CD4-positive, alpha-beta T cell treated with Interleukin-17A for 4 hours (primary cell): Measurements from ENCODE around the gene GPR35.
A peak's percentile ranks its signal among the peaks of the same experiment; 100 is the strongest.
"Not testable (repeated sequence)": the region's sequence is repeated elsewhere in the genome, so short reads cannot be mapped to it uniquely, and the experiment has no call there.

Source experiments
- DNase-seq: peaks from one replicate; pipeline ENCODE4 v3.0.0-alpha.2; 2020; ENCODE audit warnings: mixed read lengths

Gene GPR35

DNA sequence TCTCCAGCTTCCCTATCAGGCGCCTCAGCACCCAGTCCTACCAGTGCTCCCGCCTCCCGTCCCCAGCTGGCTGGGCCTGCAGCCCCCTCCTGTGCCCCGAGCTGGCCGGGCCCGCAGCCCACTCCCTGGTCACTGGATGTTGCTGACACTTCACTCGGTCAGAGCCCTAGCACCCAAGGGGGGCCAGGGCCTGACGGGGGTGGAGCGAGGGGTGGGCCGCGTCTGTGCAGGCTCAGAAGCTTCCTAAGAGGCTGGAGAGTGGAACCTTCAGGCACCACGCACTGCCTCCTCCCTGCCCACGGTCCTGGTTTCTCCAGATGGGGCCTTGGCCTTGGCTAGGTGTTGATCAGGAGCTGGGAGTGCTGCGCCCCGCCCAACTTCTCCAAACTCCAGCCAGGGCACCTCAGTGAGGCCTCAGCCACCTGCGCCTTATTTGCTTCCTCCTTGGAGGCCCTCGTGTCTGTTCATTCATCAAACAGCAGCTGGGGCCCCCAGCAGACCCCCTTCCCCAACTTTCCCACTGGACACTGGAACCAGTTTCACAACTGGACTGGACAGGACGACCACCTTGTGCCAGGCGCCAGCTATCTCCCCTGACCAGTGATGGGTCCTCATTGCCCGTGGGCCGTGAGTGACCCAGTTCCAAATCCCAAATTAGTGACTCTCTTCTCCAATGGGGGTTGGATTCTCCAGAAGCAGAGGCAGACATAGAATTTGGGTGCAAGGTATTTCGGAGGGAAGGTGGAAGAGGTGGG lies 22.0 kb upstream of the GPR35 start:
- peak; percentile 0 for DNase-seq

DNA sequence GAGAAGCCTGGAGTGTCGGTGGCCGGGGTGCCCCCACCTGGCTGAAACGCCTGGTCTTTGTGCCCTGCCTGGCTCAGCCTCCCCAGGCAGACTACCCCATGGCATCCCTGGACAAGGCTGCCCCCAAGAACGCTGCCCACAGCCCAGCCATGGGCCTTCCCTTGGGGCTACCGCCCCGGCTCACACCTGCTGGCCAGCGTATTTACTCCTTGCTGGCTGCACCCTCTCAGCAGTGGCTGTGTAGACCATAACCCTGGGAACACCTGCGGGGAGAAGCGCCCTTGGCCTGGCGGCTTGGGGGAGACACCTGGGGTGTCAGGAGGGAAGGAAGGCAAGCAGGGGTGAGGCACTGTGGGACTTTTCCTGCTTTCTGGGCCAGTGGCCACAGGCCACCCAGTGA lies 21.4 kb upstream of the GPR35 start:
- DNase-seq, result no peak

DNA sequence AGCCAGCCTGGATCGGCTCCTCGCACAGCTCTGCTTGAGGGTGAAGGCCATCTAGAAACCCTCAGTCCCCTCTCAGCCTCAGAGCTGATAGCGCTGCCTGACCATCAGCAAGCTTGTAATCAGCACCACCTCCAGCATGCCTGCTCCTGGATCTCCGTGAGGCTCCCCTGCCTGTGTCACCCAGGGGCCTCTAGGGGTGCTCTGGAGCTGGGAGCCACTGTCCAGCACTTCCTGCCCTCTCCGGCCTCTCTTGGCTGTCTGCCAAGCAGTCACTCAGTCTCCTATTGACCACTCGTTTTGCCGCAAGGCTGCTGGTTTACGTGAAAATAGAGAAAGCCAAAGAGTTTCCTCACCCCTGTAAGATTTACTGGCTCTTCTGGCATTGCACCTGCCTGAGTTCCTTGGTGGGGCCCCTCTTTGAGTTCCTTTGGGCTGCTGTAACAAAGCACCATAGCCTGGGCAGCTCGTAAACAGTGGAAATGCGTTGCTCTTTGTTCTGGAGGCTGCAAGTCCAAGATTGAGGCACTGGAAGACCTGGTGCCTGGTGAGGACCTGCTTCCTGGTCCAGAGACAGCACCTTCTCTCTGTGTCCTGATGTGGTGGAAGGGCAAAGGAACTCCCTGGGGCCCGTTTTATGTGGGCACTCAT lies 20.9 kb upstream of the GPR35 start:
- peak; percentile 13 for DNase-seq

DNA sequence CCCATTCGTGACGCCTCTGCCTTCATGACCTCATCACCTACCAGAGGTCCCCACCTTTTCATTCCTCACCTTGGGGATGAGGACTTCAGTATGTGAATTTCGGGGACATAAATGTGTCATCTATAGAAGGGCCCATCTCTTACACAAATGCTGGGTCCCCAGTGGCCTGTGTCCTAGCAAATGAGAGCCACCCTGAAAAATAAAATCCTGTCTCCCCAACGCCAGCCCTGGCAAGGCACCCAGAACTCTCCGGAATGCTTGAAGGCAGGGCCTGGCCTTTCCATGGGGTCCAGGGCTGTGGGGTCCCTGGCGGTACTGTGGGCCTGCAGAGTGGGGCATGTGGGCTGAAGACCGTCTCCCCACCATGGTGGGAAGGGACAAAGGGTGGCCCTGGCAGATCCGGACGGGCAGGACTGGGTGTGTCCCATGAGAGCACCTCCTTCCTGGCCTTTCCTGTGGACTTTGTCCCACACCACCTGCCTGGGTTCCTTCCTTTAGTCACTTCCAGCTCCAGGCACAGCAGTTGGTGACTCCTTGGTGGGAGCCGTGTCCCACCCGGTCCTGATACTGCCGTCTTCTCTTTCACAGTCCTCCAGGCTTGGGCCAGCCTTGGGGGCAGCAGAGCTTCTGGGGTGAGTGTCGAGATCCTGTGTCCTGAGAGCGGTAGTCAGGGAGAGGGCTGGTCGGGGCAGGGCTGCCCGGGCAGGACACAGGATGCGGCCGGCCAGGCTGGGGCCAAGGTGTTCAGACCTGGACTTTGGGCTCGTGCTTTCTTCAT lies 20.2 kb upstream of the GPR35 start:
- DNase-seq, result peak; percentile 1

DNA sequence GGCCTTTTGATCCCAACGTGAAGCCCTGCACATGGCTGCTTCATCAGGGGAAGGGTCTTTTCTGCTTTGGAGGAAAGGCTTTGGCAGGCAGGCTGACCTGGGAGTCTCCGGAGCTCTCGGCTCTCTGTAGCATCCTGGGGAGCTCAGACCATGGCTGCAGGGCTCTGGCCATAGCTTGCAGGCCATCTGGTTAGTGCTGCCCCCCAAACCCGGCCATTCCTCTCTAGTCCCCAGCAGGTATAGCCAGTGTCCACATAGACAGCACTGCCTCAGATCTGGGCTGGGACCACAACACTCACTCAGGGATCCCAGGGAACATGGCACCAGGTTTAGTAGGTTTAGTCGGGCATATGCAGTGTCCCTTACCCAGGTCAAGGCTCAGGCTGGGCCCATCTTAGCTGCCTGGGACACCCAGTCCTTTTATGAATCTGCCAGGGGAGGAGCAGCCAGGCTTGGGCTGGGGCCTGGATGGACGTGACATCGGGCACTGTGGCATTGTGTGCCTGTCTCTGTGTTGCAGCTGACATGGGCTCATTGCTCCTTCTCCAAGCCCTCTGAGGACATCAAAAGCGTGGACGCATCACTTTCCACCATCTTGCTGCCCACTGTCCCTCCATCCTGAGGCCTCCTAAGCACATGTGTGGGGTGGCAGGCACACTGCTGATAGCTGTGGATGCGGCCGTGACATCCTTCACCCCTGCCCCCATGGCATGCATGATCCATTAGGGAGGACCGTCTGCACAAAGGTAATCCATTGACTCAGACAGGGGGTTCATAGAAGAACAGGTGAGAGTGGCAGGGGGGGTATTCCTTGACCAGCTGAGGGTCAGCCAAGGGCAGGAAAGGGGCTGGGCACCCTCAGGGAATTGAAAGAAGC lies 19.2 kb upstream of the GPR35 start:
- no peak for DNase-seq

DNA sequence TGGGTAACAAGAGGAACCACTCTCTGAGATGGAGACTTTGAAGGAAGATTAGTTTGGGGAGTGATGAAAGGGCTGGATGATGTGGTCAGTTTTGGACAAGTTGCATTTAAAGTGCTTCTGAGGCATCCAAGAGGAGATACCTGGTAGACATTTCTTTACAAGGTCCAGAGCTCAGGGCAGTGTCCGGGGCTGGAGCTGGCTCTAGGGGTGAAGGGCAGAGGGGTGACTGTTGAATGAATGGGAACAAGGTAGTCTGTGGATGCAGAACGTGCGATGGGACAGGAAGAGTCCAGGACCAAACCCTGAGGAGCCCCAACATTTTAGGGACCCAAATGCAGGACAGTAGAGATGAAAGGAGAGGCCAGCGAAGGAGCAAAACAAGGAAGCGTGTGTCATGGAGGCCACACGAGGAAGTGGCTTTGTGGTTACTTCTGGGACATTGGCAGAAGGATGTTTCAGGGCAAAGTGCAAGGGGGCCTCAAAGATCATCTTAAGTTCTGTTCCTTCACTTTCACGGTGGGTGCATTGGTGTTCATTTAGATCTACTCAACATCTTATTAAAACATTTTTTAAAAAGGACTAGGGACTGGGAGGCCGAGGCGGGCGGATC lies 13.6 kb upstream of the GPR35 start:
- DNase-seq, result peak; percentile 2

DNA sequence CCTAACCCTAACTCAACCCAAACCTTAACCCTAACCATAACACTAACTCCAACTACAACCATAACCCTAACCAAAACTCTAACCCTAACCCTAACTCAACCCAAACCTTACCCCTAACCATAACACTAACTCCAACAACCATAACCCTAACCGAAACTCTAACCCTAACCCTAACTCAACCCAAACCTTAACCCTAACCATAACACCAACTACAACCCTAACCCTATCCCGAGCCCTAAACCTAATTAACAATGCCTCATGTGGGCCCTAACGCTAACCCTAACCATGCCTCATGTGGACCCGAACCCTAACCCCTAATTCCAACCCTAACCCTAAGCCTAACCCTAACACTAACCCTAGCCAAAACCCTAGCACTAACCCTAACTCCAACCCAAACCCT lies 11.5 kb upstream of the GPR35 start:
- no peak for DNase-seq

DNA sequence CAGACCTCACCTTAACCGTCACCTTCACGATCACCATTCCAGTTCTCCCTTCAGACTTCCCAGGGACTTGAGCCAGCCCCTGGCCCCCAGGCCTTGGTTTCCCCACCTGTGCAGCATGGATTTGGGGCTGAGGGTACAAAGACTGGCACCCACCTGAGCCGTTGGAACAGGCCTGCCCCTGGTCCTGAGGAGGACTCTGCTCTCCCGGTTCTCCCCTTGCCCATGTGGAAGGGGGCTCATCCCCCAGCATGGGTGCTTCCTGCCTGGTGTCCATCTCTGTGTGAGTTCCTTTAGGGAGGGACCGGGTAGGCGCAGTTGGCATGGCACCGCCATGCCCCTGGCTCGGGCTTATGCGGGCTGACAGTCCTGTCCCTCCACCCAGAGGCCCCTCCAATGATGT lies 10.9 kb upstream of the GPR35 start:
- DNase-seq, result no peak

DNA sequence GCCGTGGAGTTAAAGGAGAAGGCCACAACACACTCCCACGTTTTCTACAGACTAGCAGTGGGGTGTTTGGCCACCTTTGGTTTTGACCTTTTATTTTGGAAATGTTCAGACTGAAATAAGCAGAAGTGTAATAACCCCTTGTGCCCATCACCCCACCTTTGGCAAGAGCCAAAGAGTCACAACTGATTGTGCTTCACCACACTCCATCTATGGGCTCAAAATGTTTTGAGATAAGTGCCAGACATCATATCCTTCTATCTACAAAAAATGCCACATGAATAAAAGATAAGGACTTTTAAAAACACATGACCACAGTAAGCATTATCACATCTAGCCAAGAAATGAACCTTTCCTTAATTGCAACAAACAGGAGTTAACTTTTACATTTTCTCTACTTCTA lies 9.9 kb upstream of the GPR35 start:
- DNase-seq, result no peak

DNA sequence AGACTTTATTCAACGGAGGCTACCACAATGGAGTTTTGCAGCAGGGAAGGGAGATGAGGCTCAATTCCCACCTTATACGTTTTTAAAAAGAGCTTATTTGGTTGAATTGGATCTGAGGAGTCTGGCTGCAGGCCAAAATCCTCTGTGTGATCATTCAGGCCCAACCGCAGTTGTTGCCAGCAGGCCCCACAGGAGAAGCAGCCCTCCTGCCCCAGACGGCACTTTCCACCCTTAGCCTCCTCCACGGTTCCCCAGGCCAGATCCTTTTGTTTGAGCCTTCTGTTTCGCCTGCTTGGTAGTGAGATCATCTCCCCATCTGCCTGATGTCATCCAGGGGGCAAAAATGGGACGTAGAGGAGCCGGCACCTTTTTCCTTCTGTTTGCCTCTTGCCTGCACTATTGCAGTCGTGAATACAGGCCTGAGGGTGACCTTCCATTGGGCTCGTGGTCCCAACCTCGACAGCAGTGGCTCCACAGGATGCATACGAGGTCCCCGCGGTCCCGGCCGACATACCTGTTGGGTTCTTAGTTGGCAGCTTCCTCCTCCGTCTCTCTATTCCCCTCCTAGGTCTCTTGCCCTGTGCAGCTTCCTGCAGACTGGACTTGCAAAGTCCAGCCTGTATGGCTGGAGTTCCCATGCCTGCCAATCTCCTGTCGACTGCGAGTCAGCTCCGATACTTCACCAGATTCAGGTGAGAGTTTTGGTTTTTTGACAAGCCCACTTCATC lies 9.3 kb upstream of the GPR35 start:
- DNase-seq, result peak; percentile 1

DNA sequence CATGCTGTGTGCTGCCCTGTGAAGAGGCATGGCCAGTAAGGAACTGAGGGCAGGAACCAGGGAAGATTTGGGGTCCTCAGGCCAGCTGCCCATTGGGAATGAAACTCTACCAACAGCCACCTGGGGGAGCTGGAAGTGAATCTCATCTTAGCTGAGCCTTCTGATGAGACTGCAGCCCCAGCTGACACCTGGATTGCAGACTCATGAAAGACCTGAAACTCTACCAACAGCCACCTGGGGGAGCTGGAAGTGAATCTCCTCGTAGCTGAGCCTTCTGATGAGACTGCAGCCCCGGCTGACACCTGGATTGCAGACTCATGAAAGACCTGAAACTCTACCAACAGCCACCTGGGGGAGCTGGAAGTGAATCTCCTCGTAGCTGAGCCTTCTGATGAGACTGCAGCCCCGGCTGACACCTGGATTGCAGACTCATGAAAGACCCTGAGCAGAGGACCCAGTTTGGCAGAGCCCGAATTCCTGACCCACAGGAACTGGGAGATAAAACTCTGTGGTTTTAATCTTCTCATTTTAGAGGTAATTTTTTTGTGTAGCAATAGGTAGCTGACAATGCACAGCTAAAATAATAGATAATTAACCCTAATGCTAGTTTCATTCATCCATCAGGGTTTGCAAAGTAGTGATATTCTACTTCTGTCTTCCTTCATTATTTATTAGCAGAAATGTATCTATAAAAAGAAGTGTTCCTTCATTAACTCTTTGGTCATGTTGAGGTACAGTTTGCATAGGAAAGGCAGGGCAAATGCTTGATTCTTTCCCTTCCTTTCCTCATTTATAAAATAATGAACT lies 8.2 kb upstream of the GPR35 start:
- DNase-seq, result not testable (repeated sequence)

DNA sequence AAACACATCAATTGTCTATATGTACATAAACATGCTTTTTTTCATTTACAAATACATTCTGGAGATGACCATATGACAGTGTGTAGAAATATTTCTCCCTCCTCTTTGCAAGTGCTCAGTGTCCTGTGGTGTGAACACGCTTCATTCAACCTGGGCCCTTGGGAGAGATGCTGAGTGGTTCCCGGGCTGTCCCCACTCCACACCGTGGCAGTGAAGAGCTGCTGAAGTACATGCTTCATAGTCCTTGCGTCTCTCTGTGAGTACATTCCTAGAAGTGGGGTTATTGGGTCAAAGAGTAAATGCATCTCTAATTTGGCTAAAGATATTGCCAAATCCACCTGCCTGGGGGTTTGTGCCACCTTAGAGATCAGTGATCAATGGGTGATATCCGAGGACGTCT lies 6.5 kb upstream of the GPR35 start:
- no peak for DNase-seq

DNA sequence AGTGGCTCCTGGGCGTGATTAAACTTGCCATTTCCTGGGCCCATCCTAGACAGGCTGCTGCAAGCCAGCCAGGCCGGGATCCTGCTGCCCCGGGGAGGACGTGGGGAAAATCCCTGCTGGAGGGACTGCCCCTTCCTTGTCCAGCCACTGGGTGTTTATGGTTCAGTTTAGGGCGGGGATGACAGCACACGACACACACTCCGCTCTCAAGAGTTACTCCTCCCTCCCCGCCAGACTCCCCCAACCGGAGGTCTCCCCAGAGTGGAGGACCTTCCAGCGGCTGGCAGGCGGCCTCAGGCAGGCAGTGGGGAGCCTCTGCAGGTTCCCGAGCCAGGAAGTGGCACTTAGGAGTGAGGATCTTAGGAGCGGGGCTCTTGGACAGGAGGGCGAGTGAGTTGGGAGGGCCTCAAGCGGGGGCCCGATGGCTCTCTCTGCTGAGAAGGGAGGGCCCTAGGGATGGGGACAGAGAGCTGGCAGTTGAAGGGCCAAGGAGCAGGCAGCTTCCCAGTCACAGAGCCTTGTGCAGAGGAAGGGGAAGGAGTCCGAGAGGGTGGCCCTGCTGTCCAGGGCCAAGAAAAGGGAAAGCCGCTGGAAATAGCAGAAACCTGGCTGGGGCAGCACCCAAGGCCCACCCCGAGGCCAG lies 5.7 kb upstream of the GPR35 start:
- DNase-seq, result no peak

DNA sequence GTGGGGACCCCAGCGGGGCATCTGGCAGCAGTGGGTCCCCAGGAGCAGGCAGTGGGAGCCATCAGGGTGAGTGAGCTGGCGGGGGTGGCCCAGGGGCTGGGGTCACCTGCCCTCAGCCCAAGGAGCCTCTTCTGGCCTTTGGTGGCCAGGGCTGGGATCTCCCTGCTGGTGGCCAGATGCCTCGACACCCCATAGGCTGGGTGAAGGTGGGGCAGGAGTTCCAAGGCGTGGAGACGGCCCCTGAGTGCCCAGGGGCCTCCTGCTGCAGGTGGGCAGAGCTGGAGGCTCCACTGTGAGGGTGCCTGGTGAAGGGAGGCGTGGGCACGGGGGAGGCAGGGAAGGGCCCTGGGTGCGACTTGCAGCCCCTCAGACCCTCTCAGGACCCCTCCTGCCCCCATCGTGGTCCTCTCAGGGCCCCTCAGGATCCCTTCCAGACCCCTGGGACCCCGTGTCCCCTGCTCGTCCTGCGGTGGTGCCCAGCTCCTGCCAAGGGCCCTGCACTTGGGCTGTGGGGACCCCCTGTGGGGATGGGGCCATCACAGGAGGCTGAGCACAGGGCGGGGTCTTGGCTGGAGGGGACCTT lies 5.0 kb upstream of the GPR35 start:
- DNase-seq, result peak; percentile 1

DNA sequence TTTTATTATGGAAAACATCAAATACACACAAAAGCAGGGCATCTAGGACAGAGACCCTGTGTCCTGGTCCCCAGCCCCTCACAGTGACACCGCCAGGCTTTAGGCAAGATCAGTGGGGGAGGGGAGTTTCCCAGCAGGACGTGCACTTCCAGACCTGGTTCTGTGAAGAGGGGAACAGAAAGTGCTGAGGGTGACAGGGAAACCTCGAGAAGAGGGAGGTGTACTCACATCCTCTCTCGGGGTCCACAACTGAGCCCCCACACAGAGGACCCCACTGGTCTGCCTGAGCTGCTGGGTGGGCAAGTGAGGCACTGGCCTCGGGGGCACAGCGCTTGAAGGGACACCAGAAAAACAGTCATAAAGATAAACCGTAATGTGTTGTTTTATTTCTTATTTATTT lies 4.4 kb upstream of the GPR35 start:
- DNase-seq, result peak; percentile 14

DNA sequence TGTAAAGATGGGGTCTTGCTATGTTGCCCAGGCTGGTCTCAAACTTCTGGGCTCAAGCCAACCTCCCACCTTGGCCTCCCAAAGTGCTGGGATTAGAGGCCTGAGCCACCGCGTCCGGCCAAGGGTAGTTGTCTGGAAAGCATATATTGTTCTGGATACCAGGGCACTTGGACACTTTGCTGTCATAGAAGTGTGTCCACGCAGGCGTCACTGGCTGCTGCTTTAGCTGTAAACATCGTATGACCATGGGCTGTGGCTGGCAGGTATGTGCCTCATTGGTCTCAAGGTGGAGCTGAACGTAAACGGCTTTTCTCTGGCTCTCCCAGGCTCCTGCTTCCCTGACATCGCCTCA lies 3.2 kb upstream of the GPR35 start:
- peak; percentile 20 for DNase-seq

DNA sequence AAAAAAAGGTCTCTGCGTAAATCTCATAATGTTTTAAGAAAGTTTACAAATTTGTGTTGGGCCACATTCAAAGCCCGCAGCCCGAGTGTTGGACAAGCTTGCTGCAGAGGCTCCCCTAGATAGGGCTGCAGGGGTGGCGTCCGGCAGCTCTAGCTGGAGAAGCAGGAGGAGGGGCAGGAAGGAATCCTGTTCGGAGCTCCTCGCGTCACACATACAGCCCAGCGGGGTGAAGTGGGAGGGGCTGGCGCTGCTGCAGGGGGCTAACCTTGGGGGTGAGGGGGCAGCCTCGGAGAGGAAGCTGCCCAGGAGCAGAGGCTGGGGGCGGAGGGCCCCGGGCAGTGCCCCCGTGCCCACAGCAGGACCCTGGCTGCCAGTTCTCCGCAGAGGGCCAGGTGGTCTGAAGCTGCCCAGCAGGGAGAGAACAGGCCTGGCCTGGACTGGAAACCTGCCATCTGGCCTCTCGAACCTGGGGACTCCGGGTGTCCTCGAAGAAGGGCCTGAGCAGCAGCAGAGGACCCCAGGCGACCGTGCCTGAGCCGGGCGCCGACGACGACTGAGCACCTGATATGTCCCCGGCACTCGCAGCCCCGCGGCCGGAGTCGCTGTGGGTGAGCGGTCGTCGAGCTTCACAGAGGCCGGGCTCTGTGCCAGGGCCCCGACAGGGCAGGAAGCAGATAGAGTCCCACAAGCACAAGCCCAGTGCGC lies 2.6 kb upstream of the GPR35 start:
- DNase-seq, result peak; percentile 66

DNA sequence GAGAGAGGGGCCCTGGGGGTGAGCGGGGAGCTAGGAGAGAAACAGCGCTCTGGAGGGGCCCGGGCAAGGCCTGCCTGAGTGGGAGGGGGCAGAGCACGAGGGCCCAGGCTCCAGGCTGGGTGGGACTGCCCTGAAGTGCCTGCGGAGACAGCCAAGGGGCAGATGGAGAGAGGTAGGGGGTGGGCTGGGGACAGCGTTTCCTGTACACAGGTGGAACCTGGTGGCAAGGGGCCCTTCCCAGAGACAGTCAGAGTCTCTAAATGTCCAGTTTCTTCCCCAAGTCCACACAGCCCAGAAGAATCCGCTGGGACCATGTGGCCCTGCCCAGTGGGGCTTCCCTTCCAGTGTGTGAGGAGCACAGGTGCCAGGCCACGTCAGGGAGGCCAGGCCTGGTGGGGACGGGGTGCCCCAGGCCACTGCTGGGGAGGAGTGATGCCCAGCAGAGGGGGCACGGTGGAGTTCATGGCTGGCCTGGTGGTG lies 1.7 kb upstream of the GPR35 start:
- DNase-seq, result peak; percentile 17
